ENCODE results near the gene CORO2B. TPM values are rescaled to one million over a fixed set of nuclear protein-coding genes. Genes with fewer than 3 reads are reported as not detected.

Gene CORO2B
- polyA plus RNA-seq, 1 donor from 2014 or later = 15.1 TPM

- H3K9ac ChIP-seq (ENCODE audit: low read length) = no peak overlapping the region
- H3K27me3 ChIP-seq (ENCODE audit: insufficient read depth, low read depth, low read length) = no peaks in the 10 kb centered on the region
- H4K20me1 ChIP-seq (ENCODE audit: insufficient read depth) = no peaks in the 10 kb centered on the region
- no peak overlapping the region for H3K4me3 ChIP-seq (ENCODE audit: low read length)
- no peak for TF ChIP-seq CTCF (IDR thresholded peaks at IDR 0.05; ENCODE audit: poor library complexity, severe bottlenecking)
- H3F3A ChIP-seq (ENCODE audit: insufficient read depth, low read length, poor library complexity, severe bottlenecking) = no peaks in the 10 kb centered on the region
- H3K79me2 ChIP-seq (replicated peaks; ENCODE audit: insufficient read depth, low read length) = no peaks in the 10 kb centered on the region
- H3K9me2 ChIP-seq (ENCODE audit: insufficient read depth, low read length) = no peaks in the 10 kb centered on the region
- no peak overlapping the region for H3K4me2 ChIP-seq (ENCODE audit: low read length)
- H2AFZ ChIP-seq (ENCODE audit: low read depth, low read length) = no peak overlapping the region
- no peak overlapping the region for H3K27ac ChIP-seq (ENCODE audit: low read length)
- H3K9me3 ChIP-seq (ENCODE audit: low read length) = no peaks in the 10 kb centered on the region
- H3K36me3 ChIP-seq (ENCODE audit: insufficient read depth, low read length) = peaks cover 4% of the 10 kb centered on the region
Measured at GRCh38 chr15:68719672-68720071, 140.9 kb downstream of the CORO2B start.

- Histone ChIP-seq H3K9me2 (ENCODE audit: insufficient read depth, low read length) (no peaks in the 10 kb centered on the region), H3K4me3 (ENCODE audit: low read length) (no peak overlapping the region), H4K20me1 (ENCODE audit: insufficient read depth) (no peaks in the 10 kb centered on the region), H3K36me3 (ENCODE audit: insufficient read depth, low read length) (peaks cover 4% of the 10 kb centered on the region), H3K27me3 (ENCODE audit: insufficient read depth, low read depth, low read length) (no peaks in the 10 kb centered on the region), H3K79me2 (replicated peaks; ENCODE audit: insufficient read depth, low read length) (no peaks in the 10 kb centered on the region), H3F3A (ENCODE audit: insufficient read depth, low read length, poor library complexity, severe bottlenecking) (no peaks in the 10 kb centered on the region), H2AFZ (ENCODE audit: low read depth, low read length) (no peak overlapping the region), H3K4me2 (ENCODE audit: low read length) (no peak overlapping the region), H3K27ac (ENCODE audit: low read length) (no peak overlapping the region), H3K9me3 (ENCODE audit: low read length) (no peaks in the 10 kb centered on the region), H3K9ac (ENCODE audit: low read length) (no peak overlapping the region)
- TF ChIP-seq EP300 (conservative IDR thresholded peaks at IDR 0.05; ENCODE audit: poor library complexity, severe bottlenecking) = no peak
- TF ChIP-seq CTCF (IDR thresholded peaks at IDR 0.05; ENCODE audit: poor library complexity, severe bottlenecking) = no peak
- TF ChIP-seq REST (IDR thresholded peaks at IDR 0.05; ENCODE audit: borderline replicate concordance) = no peak
- no peak for TF ChIP-seq MXI1 (conservative IDR thresholded peaks at IDR 0.05; ENCODE audit: poor library complexity, severe bottlenecking)
- no peak for TF ChIP-seq EZH2 (IDR thresholded peaks at IDR 0.05; ENCODE audit: borderline replicate concordance, insufficient read depth, low read length, poor library complexity, severe bottlenecking)
- TF ChIP-seq TAF1 (IDR thresholded peaks at IDR 0.05; ENCODE audit: low read depth) = no peak
- no peak for TF ChIP-seq RAD21 (conservative IDR thresholded peaks at IDR 0.05)
- no peak for TF ChIP-seq SMC3 (conservative IDR thresholded peaks at IDR 0.05; ENCODE audit: poor library complexity)
- no peak for TF ChIP-seq POLR2AphosphoS5 (IDR thresholded peaks at IDR 0.05)
Measured at GRCh38 chr15:68721886-68722285, 143.1 kb downstream of the CORO2B start.

All from neural cell (in vitro differentiated cells).